ENCODE data around the gene PHF2. TPM values are rescaled to one million over a fixed set of nuclear protein-coding genes. Genes with fewer than 3 reads are reported as not detected.

PHF2 gene
- total RNA-seq, 4 donors from 2014 or later, result 15.0 to 28.6 (median 20.4) TPM

DNA sequence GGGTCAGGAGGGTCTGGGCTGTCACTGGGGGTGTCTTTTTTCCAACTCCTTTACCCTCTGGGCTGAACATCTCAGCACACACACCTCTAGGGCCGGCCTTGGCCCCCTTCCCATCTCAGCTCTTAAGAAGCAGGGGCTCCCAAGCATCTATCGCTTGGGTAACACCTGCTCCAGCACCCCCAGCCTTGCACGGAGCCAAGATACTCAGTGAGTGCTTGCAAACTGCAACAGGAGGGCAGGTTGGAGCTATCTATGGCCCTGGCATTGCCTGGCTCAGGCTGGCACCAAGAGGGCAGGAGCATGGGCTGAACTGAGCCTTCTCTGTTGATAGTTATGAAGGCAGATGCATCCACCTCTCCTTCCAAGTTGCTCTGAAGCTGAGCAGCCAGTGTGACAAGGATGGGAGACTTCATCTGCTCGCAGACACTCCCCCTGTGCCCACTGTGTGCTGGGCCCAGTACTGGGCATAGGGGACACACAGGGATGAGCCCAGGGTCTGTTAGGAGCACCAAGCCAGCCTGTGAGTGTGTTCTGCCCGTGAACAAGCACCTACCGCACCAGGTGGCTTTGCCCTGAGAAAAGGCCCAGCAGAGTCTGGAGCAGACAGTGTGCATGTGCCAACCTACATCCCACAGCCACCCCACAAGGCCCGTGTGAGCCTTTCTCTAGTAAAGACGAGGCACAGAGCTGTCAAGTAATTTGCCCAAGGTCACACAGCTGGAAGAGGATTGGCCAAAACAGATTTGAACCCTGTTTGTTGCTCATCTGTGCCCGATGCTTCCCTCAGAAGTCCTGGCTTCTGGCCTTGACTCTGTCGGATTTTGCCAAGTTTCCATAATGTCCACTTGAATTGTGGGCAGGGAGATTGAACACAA, 58.2 kb downstream of the PHF2 start:
- TF ChIP-seq, protein P1, sequence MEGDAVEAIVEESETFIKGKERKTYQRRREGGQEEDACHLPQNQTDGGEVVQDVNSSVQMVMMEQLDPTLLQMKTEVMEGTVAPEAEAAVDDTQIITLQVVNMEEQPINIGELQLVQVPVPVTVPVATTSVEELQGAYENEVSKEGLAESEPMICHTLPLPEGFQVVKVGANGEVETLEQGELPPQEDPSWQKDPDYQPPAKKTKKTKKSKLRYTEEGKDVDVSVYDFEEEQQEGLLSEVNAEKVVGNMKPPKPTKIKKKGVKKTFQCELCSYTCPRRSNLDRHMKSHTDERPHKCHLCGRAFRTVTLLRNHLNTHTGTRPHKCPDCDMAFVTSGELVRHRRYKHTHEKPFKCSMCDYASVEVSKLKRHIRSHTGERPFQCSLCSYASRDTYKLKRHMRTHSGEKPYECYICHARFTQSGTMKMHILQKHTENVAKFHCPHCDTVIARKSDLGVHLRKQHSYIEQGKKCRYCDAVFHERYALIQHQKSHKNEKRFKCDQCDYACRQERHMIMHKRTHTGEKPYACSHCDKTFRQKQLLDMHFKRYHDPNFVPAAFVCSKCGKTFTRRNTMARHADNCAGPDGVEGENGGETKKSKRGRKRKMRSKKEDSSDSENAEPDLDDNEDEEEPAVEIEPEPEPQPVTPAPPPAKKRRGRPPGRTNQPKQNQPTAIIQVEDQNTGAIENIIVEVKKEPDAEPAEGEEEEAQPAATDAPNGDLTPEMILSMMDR (IDR thresholded peaks at IDR 0.05; ENCODE audit: low read depth), result no peak

DNA sequence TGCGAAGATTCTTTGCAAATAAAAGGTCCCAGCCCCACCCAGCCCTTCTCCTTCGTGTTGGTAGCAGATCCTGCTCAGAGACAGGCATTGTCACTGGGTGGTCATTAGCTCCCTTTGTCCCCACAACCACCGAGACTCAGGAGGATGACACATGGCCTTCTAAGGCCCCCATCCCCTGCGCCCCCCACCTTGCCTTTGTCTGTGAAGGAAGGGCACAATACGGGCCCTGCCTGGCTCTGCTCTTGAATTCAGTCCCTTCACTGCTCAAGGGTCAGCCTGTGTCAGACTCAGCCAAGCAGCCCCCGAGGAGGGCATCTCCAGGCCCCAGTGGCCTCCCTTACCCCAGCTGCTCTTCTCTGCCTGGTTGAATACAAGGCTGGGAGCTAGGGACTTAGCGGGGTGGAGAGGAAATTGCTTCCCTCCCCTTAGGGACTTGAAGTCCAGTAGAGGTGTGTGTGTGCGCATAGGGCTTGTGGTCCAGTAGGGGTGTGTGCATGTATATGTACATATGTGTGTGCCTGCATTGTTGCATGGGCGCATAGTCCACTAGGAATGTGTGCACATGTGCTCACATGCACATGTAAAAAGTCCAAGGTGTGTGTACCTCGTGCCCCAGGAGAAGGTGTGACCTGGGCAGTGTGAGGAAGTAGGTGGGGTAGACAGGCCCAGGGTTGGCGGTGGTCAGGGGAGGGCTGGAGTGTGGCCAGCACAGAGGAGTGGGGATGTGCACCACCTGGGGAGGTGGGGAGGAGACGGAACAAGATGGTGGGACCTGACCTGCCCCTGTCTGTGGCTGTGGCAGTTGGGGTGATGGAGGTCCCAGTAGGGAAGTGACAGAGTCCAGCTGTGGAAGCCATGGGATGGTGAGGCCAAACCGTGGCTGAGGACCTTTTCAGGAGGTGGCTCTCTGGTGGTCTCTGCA, 59.1 kb downstream of the PHF2 start:
- TF ChIP-seq, protein P1 (IDR thresholded peaks at IDR 0.05; ENCODE audit: low read depth), result no peak

- TF ChIP-seq, protein P1 (IDR thresholded peaks at IDR 0.05; ENCODE audit: low read depth), result no peak
Measured at GRCh38 chr9:93636172-93636661, 59.8 kb downstream of the PHF2 start.

- TF ChIP-seq, protein P1 (IDR thresholded peaks at IDR 0.05; ENCODE audit: low read depth), result no peak
Measured at GRCh38 chr9:93636667-93637066, 60.3 kb downstream of the PHF2 start.

DNA sequence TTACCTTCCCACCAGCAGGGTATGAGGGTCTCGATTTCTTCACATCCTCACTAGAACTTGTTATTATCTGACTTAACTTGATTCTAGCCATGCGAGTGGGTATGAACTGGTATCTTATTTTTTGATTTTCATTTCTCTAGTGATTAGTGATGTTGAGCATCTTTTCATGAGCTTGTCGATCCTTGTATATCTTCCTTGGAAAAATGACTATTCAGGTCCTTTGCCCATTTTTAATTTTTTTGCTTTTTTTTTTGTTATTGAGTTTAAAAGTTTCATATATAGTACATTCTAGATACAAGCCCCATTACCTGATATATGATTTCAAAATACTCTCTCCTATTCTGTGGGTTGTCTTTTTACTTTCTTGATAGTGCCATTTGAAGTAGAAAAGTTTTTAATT, 61.5 kb downstream of the PHF2 start:
- TF ChIP-seq, protein P1 (IDR thresholded peaks at IDR 0.05; ENCODE audit: low read depth), result no peak

DNA sequence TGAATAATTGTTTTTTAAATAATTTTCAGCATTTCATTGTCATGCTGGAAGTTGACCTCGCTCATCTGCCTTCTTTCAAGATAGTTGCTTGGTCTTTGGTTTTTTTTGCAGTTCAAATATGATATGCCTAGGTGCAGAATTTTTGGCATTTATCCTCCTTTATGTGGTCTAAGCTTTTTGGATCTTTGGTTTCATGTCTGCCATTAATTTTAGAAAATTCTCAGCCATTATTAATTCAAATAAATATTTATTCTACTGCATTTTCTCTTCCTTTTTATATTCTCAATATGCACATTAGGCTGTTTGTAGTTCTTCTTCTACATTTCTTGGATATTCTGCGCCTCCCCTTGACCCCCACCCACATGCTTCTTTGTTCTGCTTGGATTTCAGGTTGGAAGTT, 63.6 kb downstream of the PHF2 start:
- TF ChIP-seq, protein P1 (IDR thresholded peaks at IDR 0.05; ENCODE audit: low read depth), result no peak

DNA sequence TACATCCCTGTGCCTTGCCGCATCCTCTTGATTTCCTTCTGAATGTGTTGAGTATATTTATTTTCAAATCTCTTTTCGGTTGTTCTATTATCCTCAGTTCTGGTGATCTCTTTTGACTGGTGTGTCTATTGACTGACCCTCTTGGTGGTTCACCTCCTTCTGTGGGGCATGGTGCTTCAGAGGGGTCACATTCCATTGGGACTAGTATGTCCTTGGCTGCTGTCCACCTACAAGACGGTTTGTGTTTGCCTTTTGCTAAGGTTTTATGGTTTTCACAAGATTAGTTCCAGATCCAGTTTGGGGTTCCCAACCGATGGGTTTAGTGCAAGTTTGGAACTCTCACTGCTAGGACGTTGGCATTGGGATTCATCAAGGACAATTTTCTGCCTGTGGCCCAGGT, 66.6 kb downstream of the PHF2 start:
- TF ChIP-seq, protein P1 (IDR thresholded peaks at IDR 0.05; ENCODE audit: low read depth), result no peak

All from subcutaneous adipose tissue (tissue), 4 donors.